Neuron (in vitro differentiated cells): ENCODE results near the gene OR4F15.

Source experiments
- H2AFZ ChIP-seq: one replicate; pipeline ENCODE4 v1.6.1; 2013; ENCODE audit warnings: low read depth, mild to moderate bottlenecking, inconsistent platforms, low read length, moderate library complexity
- H3K27me3 ChIP-seq: one replicate; pipeline ENCODE4 v1.6.1; 2013; ENCODE audit warnings: low read length; ENCODE audit not compliant: insufficient read depth
- H3K36me3 ChIP-seq: one replicate; pipeline ENCODE4 v1.6.1; 2013; ENCODE audit warnings: low read length; ENCODE audit not compliant: insufficient read depth
- H3K4me1 ChIP-seq: one replicate; pipeline ENCODE4 v1.6.1; 2013; ENCODE audit warnings: low read length; ENCODE audit not compliant: insufficient read depth
- H3K4me3 ChIP-seq: 2 replicates; pipeline ENCODE4 v1.5.1; 2013; ENCODE audit warnings: mild to moderate bottlenecking, low read length, moderate library complexity
- H3K9me3 ChIP-seq: one replicate; pipeline ENCODE4 v1.6.1; 2013; ENCODE audit warnings: low read length

OR4F15 gene

GRCh38 chr15:101808201-101808600 is 3.8 kb upstream of the OR4F15 start:
- H3K4me1 ChIP-seq, result peaks cover 7% of the 10 kb centered on the region
- H3K4me3 ChIP-seq, result no peak overlapping the region
- H3K27me3 ChIP-seq, result peaks cover 9% of the 10 kb centered on the region
- H3K9me3 ChIP-seq, result no peaks in the 10 kb centered on the region
- no peak overlapping the region for H2AFZ ChIP-seq
- no peaks in the 10 kb centered on the region for H3K36me3 ChIP-seq

DNA sequence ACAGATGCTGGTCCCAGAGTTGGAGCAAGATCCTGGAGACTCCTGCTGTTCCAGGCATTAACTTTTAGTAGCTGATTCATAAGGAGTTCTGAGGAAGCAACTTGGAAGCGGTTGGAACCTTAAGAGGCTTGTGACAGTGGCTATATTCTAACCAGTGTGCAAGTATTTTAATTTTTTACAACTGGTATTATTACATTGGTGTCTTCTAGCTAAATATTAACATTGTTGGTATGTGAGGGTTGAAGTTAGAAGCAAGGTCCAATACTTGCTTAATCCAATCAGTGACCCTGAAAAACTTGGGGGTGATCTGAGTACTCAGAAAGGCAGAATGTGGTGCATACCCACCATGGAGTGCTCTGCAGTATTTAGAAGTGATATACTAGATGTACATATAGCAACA is 1.5 kb upstream of the OR4F15 start:
- H3K4me1 ChIP-seq, result peaks cover 4% of the 10 kb centered on the region

DNA sequence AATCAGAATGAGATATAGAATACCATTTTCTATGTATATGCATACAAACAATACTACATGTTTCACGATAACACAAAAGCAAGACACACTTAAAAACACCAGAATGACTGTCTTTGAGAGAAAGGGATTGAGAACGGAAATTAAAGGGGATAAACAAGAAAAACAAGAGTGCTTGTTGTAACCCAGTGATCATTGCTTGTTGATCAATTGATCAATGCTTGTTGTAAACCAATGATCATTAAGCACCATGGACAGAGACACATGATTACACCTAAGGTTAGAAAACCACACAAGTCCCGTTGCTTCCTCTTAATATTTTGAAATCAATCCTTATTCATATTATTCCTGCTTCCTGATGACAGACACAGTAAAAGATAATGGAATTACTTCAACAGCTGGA is 1.1 kb upstream of the OR4F15 start:
- H3K4me3 ChIP-seq, result no peak overlapping the region
- H3K27me3 ChIP-seq, result peaks cover 9% of the 10 kb centered on the region
- H2AFZ ChIP-seq, result no peak overlapping the region
- H3K4me1 ChIP-seq, result peaks cover under 1% of the 10 kb centered on the region
- H3K9me3 ChIP-seq, result no peaks in the 10 kb centered on the region
- no peaks in the 10 kb centered on the region for H3K36me3 ChIP-seq

More for the DNA sequence above, 1.5 kb upstream of the OR4F15 start:
- Histone ChIP-seq H2AFZ (no peak overlapping the region), H3K27me3 (peaks cover 10% of the 10 kb centered on the region), H3K9me3 (no peaks in the 10 kb centered on the region), H3K36me3 (no peaks in the 10 kb centered on the region), H3K4me3 (no peak overlapping the region)

DNA sequence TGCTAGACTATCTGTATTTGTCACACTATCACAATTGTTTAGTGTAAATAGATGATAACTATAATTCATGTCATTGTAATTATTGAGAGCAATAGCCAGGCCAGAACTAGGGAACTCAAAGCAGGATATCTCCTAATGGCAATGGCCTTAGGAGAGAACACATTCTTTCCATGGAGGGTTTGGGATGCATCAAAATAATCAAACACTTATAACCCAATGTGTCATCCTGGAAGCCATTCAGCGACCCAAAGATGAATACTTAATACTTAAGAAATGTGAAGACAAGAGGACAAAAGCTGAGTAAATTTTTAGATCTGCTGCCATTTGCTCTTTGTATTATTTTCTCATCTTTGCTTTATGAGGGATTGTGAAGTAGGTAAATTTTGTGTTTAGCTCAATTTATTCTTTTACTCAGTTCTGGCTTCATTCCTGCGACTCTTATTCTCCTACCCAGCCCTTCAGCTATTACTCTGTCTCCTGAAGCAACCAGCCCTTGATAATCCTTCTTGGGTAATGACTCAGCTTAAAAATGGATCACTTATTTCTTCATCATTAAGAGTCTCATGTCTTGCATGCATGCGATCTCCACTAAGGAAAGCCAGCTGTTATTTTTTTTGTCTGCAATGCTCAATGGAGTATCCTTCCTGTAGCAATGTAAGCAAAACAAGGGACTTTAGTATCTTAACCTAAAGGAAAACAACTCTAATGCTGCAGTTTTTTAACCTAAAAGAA is 2.0 kb downstream of the OR4F15 start:
- no peak overlapping the region for H3K4me3 ChIP-seq
- no peaks in the 10 kb centered on the region for H3K9me3 ChIP-seq
- H2AFZ ChIP-seq, result no peak overlapping the region
- no peaks in the 10 kb centered on the region for H3K36me3 ChIP-seq
- H3K27me3 ChIP-seq, result peaks cover 9% of the 10 kb centered on the region
- no peaks in the 10 kb centered on the region for H3K4me1 ChIP-seq

- H3K9me3 ChIP-seq, result no peaks in the 10 kb centered on the region
- H3K27me3 ChIP-seq, result no peaks in the 10 kb centered on the region
- no peak overlapping the region for H3K4me3 ChIP-seq
- H2AFZ ChIP-seq, result no peak overlapping the region
- H3K4me1 ChIP-seq, result no peaks in the 10 kb centered on the region
- no peaks in the 10 kb centered on the region for H3K36me3 ChIP-seq
Measured at GRCh38 chr15:101820781-101821180, 8.8 kb downstream of the OR4F15 start.

- Histone ChIP-seq H3K9me3 (no peaks in the 10 kb centered on the region), H3K4me1 (no peaks in the 10 kb centered on the region), H3K36me3 (no peaks in the 10 kb centered on the region), H3K4me3 (no peak overlapping the region), H3K27me3 (no peaks in the 10 kb centered on the region), H2AFZ (no peak overlapping the region)
Measured at GRCh38 chr15:101827257-101827656, 15.3 kb downstream of the OR4F15 start.

GRCh38 chr15:101828774-101829173 is 16.8 kb downstream of the OR4F15 start:
- no peaks in the 10 kb centered on the region for H3K4me1 ChIP-seq
- no peak overlapping the region for H2AFZ ChIP-seq
- no peaks in the 10 kb centered on the region for H3K9me3 ChIP-seq
- no peaks in the 10 kb centered on the region for H3K36me3 ChIP-seq
- no peaks in the 10 kb centered on the region for H3K27me3 ChIP-seq
- no peak overlapping the region for H3K4me3 ChIP-seq

DNA sequence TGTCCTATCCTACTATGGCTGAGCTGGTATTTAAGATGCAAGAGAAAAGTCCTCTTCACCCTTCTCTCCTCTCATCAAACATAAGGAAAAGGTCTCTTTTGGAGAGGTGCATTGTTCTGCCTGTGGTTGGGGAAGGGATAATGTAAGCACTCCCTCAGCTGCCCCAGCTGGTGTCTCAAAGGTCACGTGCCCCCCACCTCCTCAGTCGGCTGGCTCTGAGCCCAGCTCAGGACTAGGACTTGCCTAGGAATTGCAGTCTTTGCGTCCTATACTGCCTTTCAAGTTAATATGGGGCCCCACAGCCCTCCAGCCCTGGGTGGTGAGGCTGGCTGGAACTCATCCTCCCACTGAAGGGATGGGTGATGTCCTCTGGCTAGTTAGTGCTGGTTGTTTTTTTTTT is 29.7 kb downstream of the OR4F15 start:
- Histone ChIP-seq H3K36me3 (no peaks in the 10 kb centered on the region), H2AFZ (no peak overlapping the region), H3K27me3 (no peaks in the 10 kb centered on the region), H3K9me3 (no peaks in the 10 kb centered on the region), H3K4me3 (no peak overlapping the region), H3K4me1 (no peaks in the 10 kb centered on the region)

DNA sequence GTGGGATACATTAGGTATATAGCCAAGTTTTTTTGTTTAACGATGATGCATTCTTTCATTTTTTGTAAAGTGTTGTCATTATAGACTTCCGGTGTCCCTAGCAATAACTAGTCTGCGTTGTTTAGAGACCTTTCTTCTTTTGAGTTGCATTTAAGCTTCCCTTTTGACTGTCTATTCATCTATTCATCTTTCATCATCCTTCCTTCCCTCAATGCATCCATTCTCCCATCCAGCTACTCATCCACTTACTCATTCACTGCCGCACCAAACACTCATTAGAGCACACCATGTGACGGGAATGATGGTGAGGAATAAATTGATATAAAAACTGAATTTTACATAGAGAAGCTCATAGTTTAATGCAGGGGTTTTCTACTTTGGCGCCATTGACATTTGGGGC is 32.9 kb downstream of the OR4F15 start:
- Histone ChIP-seq H2AFZ (no peak overlapping the region), H3K4me3 (no peak overlapping the region), H3K9me3 (no peaks in the 10 kb centered on the region), H3K27me3 (no peaks in the 10 kb centered on the region), H3K4me1 (no peaks in the 10 kb centered on the region), H3K36me3 (no peaks in the 10 kb centered on the region)

DNA sequence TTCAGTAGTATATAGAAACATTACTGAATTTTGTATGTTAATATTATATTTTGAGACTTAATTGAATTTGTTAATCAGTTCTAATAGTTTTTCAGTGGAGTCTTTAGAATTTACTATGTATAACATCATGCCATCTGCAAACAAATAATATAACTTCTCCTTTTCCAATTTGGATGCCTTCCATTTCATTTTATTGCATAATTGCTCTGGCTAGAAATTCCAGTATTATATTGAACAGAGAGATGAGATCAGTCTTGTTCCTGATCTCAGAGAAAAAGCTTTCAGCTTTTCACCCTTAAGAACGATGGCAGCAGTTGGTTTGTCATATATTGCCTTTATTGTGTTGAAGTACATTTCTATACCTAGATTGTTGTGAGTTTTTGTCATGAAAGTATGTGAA is 40.4 kb downstream of the OR4F15 start:
- Histone ChIP-seq H3K4me3 (no peak overlapping the region), H3K27me3 (no peaks in the 10 kb centered on the region), H2AFZ (no peak overlapping the region), H3K9me3 (no peaks in the 10 kb centered on the region), H3K4me1 (no peaks in the 10 kb centered on the region), H3K36me3 (no peaks in the 10 kb centered on the region)
